ENCODE measurements around the gene LPAR6. TPM values are rescaled to one million over a fixed set of nuclear protein-coding genes. Genes with fewer than 3 reads are reported as not detected.
"Not testable (repeated sequence)": the region's sequence is repeated elsewhere in the genome, so short reads cannot be mapped to it uniquely, and the experiment has no call there.

Gene LPAR6
- total RNA-seq, 1 experiment from 2014 or later: 3.6 TPM

- Histone ChIP-seq H3K4me1 (ENCODE audit: insufficient read depth, low read length) (peaks cover 5% of the 10 kb centered on the region), H3K27ac (ENCODE audit: low read length) (no peak overlapping the region), H3K9me3 (ENCODE audit: low read length) (no peaks in the 10 kb centered on the region), H4K20me1 (ENCODE audit: low read length) (no peaks in the 10 kb centered on the region), H3K79me2 (ENCODE audit: low read length) (no peaks in the 10 kb centered on the region), H3K9ac (ENCODE audit: low read length) (no peak overlapping the region), H3K27me3 (ENCODE audit: low read length) (no peaks in the 10 kb centered on the region), H3K4me3 (ENCODE audit: low read length) (no peak overlapping the region), H2AFZ (ENCODE audit: low read length) (no peak overlapping the region), H3K9me2 (replicated peaks; ENCODE audit: low read length) (no peaks in the 10 kb centered on the region), H3F3A (ENCODE audit: low read length, unreplicated experiment) (no peaks in the 10 kb centered on the region), H3K4me2 (ENCODE audit: low read length) (no peak overlapping the region), H3K36me3 (ENCODE audit: low read depth, low read length) (no peaks in the 10 kb centered on the region; the same call in 1 of the 2 replicates)
- no peak for DNase-seq
- ATAC-seq: no peak
- ChIA-PET POLR2A (ENCODE audit: unreplicated experiment) (no interaction called here), CTCF (no interaction called here)
- no peak for TF ChIP-seq EZH2 (IDR thresholded peaks at IDR 0.05; ENCODE audit: low read length, unreplicated experiment)
- no peak for TF ChIP-seq EZH2phosphoT487 (IDR thresholded peaks at IDR 0.05; ENCODE audit: borderline replicate concordance, low read length)
- TF ChIP-seq CTCF (conservative IDR thresholded peaks at IDR 0.05; ENCODE audit: low read depth, low read length): no peak
- intact Hi-C loops (cut with micrococcal nuclease): no loop called here
- no TSS peak for BruUV-seq (replicated peaks)
Observed at GRCh38 chr13:48426052-48426451, 13.1 kb upstream of the LPAR6 start.

GRCh38 chr13:48424212-48424611 is 11.3 kb upstream of the LPAR6 start:
- ChIA-PET CTCF (no interaction called here), POLR2A (ENCODE audit: unreplicated experiment) (no interaction called here)
- ATAC-seq: peak; percentile 64

DNA sequence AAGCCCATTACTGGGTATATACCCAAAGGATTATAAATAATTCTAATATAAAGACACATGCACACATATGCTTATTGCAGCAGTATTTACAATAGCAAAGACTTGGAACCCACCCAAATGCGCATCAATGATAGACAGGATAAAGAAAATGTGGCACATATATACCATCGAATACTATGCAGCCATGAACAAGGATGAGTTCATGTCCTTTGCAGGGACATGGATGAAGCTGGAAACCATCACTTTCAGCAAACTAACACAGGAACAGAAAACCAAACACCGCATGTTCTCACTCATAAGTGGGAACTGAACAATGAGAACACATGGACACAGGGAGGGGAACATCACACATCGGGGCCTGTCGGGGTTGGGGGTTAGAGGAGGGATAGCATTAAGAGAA is 9.1 kb upstream of the LPAR6 start:
- H3K27ac ChIP-seq (ENCODE audit: low read length); BruUV-seq (replicated peaks): not testable (repeated sequence)

More at GRCh38 chr13:48424212-48424611, 11.3 kb upstream of the LPAR6 start:
- Histone ChIP-seq H3K79me2 (ENCODE audit: low read length) (no peaks in the 10 kb centered on the region), H3K27ac (ENCODE audit: low read length) (no peak overlapping the region), H3K9ac (ENCODE audit: low read length) (no peak overlapping the region), H3K9me3 (ENCODE audit: low read length) (no peaks in the 10 kb centered on the region), H2AFZ (ENCODE audit: low read length) (no peak overlapping the region), H3K9me2 (replicated peaks; ENCODE audit: low read length) (no peaks in the 10 kb centered on the region), H3K4me3 (ENCODE audit: low read length) (no peak overlapping the region), H3K36me3 (ENCODE audit: low read depth, low read length) (no peaks in the 10 kb centered on the region; the same call in 1 of the 2 replicates), H3K4me1 (ENCODE audit: insufficient read depth, low read length) (peaks cover 5% of the 10 kb centered on the region), H3K4me2 (ENCODE audit: low read length) (no peak overlapping the region), H3F3A (ENCODE audit: low read length, unreplicated experiment) (no peaks in the 10 kb centered on the region), H4K20me1 (ENCODE audit: low read length) (no peaks in the 10 kb centered on the region), H3K27me3 (ENCODE audit: low read length) (no peaks in the 10 kb centered on the region)
- peak; percentile 35 for DNase-seq
- intact Hi-C loops (cut with micrococcal nuclease): no loop called here
- BruUV-seq (replicated peaks): no TSS peak
- TF ChIP-seq EZH2phosphoT487 (IDR thresholded peaks at IDR 0.05; ENCODE audit: borderline replicate concordance, low read length): no peak

GRCh38 chr13:48415516-48415915 is 2.6 kb upstream of the LPAR6 start:
- DNase-seq (peak; percentile 70), ATAC-seq (peak; percentile 71)
- H3F3A ChIP-seq (ENCODE audit: low read length, unreplicated experiment): peaks cover 7% of the 10 kb centered on the region
- H3K9me3 ChIP-seq (ENCODE audit: low read length): no peaks in the 10 kb centered on the region
- CTCF ChIA-PET: no interaction called here
- H3K4me1 ChIP-seq (ENCODE audit: insufficient read depth, low read length): peaks cover 20% of the 10 kb centered on the region
- peak overlapping the region; percentile 22; the same call in 1 of the 2 replicates for H3K9ac ChIP-seq (ENCODE audit: low read length)
- H3K9me2 ChIP-seq (replicated peaks; ENCODE audit: low read length): no peaks in the 10 kb centered on the region
- no peak overlapping the region for H2AFZ ChIP-seq (ENCODE audit: low read length)
- POLR2A ChIA-PET (ENCODE audit: unreplicated experiment): no interaction called here
- no peaks in the 10 kb centered on the region for H3K36me3 ChIP-seq (ENCODE audit: low read depth, low read length)
- no peak overlapping the region for H3K4me3 ChIP-seq (ENCODE audit: low read length)
- no peak overlapping the region for H3K4me2 ChIP-seq (ENCODE audit: low read length)
- no peaks in the 10 kb centered on the region for H4K20me1 ChIP-seq (ENCODE audit: low read length)
- H3K27me3 ChIP-seq (ENCODE audit: low read length): no peaks in the 10 kb centered on the region
- peak overlapping the region; percentile 87 for H3K27ac ChIP-seq (ENCODE audit: low read length)
- intact Hi-C loops (cut with micrococcal nuclease): loop anchor here (1.0 kb wide), 1 partner anchor 75 kb away; no protein-coding TSS in a partner anchor
- H3K79me2 ChIP-seq (ENCODE audit: low read length): peaks cover 23% of the 10 kb centered on the region
- TF ChIP-seq CTCF (conservative IDR thresholded peaks at IDR 0.05; ENCODE audit: low read depth, low read length) (no peak), EZH2phosphoT487 (IDR thresholded peaks at IDR 0.05; ENCODE audit: borderline replicate concordance, low read length) (no peak), EZH2 (IDR thresholded peaks at IDR 0.05; ENCODE audit: low read length, unreplicated experiment) (no peak)
- BruUV-seq (replicated peaks): no TSS peak

More for the DNA sequence above, 9.1 kb upstream of the LPAR6 start:
- H2AFZ ChIP-seq (ENCODE audit: low read length); H3F3A ChIP-seq (ENCODE audit: low read length, unreplicated experiment); H3K4me3 ChIP-seq (ENCODE audit: low read length); POLR2A ChIA-PET (ENCODE audit: unreplicated experiment); CTCF ChIA-PET; H3K9ac ChIP-seq (ENCODE audit: low read length); ATAC-seq; H3K4me2 ChIP-seq (ENCODE audit: low read length); H3K79me2 ChIP-seq (ENCODE audit: low read length); H3K36me3 ChIP-seq (ENCODE audit: low read depth, low read length); H3K4me1 ChIP-seq (ENCODE audit: insufficient read depth, low read length); DNase-seq; H3K9me3 ChIP-seq (ENCODE audit: low read length); intact Hi-C loops (cut with micrococcal nuclease); H4K20me1 ChIP-seq (ENCODE audit: low read length); H3K9me2 ChIP-seq (replicated peaks; ENCODE audit: low read length); H3K27me3 ChIP-seq (ENCODE audit: low read length): not testable (repeated sequence)

All from PC-3 (cell line).